SIG-M5 treated with dmso at 0.1 percent for 504 hours (cell line): ENCODE results near the gene CFDP1.
"Not testable (repeated sequence)": the region's sequence is repeated elsewhere in the genome, so short reads cannot be mapped to it uniquely, and the experiment has no call there.

Experiments used
- DNase-seq: peaks from one replicate; lab custom pipeline; 2025; ENCODE audit not compliant: unreplicated experiment; lab: John Stamatoyannopoulos, UW

Gene CFDP1

GRCh38 chr16:75459691-75460090, 26.4 kb upstream of the CFDP1 start:
- no peak for DNase-seq

- no peak for DNase-seq
Observed at GRCh38 chr16:75458439-75458838, 25.1 kb upstream of the CFDP1 start.

- no peak for DNase-seq
Observed at GRCh38 chr16:75458029-75458428, 24.7 kb upstream of the CFDP1 start.

GRCh38 chr16:75457485-75458021, 24.2 kb upstream of the CFDP1 start:
- no peak for DNase-seq

GRCh38 chr16:75456971-75457370, 23.7 kb upstream of the CFDP1 start:
- no peak for DNase-seq

GRCh38 chr16:75456486-75456885, 23.2 kb upstream of the CFDP1 start:
- DNase-seq, result not testable (repeated sequence)

- DNase-seq, result no peak
Observed at GRCh38 chr16:75455677-75456076, 22.4 kb upstream of the CFDP1 start.

- no peak for DNase-seq
Observed at GRCh38 chr16:75452464-75453190, 19.3 kb upstream of the CFDP1 start.

- no peak for DNase-seq
Observed at GRCh38 chr16:75446416-75446815, 13.1 kb upstream of the CFDP1 start.

- DNase-seq, result no peak
Observed at GRCh38 chr16:75445298-75445697, 12.0 kb upstream of the CFDP1 start.

GRCh38 chr16:75443298-75443697, 10.0 kb upstream of the CFDP1 start:
- no peak for DNase-seq

- DNase-seq, result peak; percentile 91
Observed at GRCh38 chr16:75433732-75434413, 570 bp upstream of the CFDP1 start.

GRCh38 chr16:75429621-75430403, 3.5 kb downstream of the CFDP1 start:
- no peak for DNase-seq

- DNase-seq, result not testable (repeated sequence)
Observed at GRCh38 chr16:75426524-75426923, 6.8 kb downstream of the CFDP1 start.

- not testable (repeated sequence) for DNase-seq
Observed at GRCh38 chr16:75424105-75424762, 9.1 kb downstream of the CFDP1 start.

GRCh38 chr16:75423723-75424104, 9.6 kb downstream of the CFDP1 start:
- DNase-seq, result no peak

GRCh38 chr16:75421820-75422126, 11.5 kb downstream of the CFDP1 start:
- DNase-seq, result no peak

- no peak for DNase-seq
Observed at GRCh38 chr16:75420987-75421819, 12.1 kb downstream of the CFDP1 start.

GRCh38 chr16:75416904-75417565, 16.3 kb downstream of the CFDP1 start:
- DNase-seq, result no peak
